LNCaP clone FGC (cell line): ENCODE measurements around the gene GPNMB.
"Not testable (repeated sequence)": the region's sequence is repeated elsewhere in the genome, so short reads cannot be mapped to it uniquely, and the experiment has no call there.

ENCODE experiments used
- DNase-seq: peaks from one replicate; pipeline ENCODE4 v3.0.0-alpha.2; 2011; ENCODE audit warnings: low read depth
- H3K4me3 ChIP-seq: 2 replicates; pipeline ENCODE4 v1.5.1; 2011; ENCODE audit warnings: mild to moderate bottlenecking, low read depth, low read length, control low read depth
- TF ChIP-seq, protein P1 (sequence below): IDR thresholded peaks from 2 replicates; pipeline ENCODE4 v1.5.1; 2012; ENCODE audit warnings: mild to moderate bottlenecking; ENCODE audit not compliant: control insufficient read depth, insufficient read depth; ENCODE audit errors: extremely low read depth

GPNMB gene

DNA sequence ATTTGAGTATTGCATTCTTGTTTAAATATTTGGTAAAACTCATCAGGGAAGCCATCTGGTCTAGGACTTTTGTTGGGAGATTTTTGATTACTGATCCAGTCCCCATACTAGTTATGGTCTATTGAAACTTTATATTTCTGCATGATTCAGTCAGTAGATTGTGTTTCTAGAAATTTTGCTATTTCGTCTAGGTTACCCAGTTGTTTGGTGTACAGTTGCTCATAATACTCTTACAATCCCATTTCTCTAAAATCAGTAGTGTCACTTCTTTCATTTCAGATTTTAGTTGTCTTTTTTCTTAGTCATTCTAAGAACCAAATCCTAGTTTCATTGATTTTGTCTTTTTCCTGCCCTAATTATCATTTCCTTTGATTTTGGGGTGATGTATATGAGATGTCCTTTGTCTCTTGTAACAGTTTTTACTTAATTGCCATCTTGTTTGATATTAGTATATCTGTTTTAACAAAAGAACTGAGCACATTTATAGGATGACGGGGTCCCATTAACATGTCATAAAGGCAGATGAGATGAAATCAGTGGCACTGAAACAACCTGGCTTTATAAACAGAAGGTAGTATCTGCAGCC lies 60.5 kb downstream of the GPNMB start:
- TF ChIP-seq, protein P1, sequence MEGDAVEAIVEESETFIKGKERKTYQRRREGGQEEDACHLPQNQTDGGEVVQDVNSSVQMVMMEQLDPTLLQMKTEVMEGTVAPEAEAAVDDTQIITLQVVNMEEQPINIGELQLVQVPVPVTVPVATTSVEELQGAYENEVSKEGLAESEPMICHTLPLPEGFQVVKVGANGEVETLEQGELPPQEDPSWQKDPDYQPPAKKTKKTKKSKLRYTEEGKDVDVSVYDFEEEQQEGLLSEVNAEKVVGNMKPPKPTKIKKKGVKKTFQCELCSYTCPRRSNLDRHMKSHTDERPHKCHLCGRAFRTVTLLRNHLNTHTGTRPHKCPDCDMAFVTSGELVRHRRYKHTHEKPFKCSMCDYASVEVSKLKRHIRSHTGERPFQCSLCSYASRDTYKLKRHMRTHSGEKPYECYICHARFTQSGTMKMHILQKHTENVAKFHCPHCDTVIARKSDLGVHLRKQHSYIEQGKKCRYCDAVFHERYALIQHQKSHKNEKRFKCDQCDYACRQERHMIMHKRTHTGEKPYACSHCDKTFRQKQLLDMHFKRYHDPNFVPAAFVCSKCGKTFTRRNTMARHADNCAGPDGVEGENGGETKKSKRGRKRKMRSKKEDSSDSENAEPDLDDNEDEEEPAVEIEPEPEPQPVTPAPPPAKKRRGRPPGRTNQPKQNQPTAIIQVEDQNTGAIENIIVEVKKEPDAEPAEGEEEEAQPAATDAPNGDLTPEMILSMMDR = no peak
- DNase-seq = no peak
- no peak overlapping the region for H3K4me3 ChIP-seq

DNA sequence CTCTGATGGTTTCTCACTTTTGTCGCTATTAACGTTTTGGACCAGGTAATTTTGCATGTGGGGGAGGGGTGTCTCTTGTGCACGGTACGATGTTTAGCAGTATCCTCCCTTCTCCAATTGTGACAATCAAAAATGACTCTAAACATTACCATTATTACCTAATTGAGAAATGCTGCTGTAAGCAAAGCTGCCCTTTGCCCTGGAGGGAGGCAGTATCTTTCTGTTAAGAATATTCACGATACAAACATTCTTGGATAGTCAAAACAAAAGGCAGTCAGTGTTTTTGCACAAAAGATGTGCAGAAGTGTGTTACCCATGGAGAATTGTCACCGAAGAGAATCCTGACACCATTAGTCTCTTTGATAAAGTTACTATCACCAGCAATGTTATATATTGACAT lies 62.2 kb downstream of the GPNMB start:
- TF ChIP-seq, protein P1 = no peak
- DNase-seq = no peak
- H3K4me3 ChIP-seq = no peak overlapping the region

DNA sequence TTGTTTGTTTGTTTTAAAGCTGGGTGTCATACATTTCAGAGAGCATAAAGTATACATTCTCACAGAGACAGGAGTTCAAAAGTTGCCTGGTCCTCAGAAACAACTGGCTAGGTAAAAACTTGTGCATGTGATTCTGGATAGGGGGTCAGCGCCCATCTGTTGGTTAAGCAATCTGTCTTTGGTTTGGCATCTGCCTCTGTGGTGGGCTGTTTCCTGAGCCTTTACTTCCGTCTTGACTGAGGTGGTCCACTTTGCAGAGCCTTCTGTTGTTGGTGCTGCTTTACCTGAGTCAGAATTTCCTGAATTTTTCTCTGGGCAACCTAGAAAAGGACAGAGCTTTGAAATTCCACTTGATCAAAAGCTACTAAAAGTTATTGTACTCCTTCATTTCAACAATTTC lies 65.6 kb downstream of the GPNMB start:
- DNase-seq, H3K4me3 ChIP-seq: not testable (repeated sequence)

DNA sequence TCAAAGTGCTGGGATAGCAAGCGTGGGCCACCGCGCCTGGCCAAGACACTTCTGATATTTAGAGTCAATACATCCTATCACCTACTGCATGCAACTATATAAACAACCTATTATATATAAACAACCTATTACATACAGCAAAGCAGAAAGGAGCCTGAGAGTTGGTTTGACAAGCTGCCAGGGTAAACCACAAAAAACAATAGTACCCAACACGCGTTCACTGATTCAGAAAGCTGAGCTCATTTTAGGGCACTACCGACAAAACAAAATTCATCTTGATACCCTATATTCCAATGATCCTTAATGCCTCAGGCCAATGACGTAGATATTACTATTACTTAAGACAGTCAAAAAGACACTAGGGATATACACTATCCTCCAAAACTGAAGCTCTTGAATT lies 68.8 kb downstream of the GPNMB start:
- TF ChIP-seq, protein P1 = no peak
- no peak overlapping the region for H3K4me3 ChIP-seq
- DNase-seq = peak; percentile 86
